ENCODE measurements around the gene PPIF.

The PPIF gene

GRCh38 chr10:79387466-79387973 is 40.3 kb downstream of the PPIF start:
- no peaks in the 10 kb centered on the region for H3K79me1 ChIP-seq (ENCODE audit: low read depth, low read length)
- H3K9me3 ChIP-seq (replicated peaks in 1 of 2; ENCODE audit: control insufficient read depth in 2 of 2, insufficient read depth in 1 of 2, low read depth in 1 of 2, low read length in 2 of 2), result no peaks in the 10 kb centered on the region
- H2BK5ac ChIP-seq (ENCODE audit: low read length), result peak overlapping the region; percentile 66
- H2BK12ac ChIP-seq (ENCODE audit: low read length), result no peak overlapping the region
- H2BK120ac ChIP-seq (ENCODE audit: low read depth, low read length), result no peak overlapping the region
- H2BK15ac ChIP-seq (ENCODE audit: low read length), result no peak overlapping the region
- H3K36me3 ChIP-seq (replicated peaks in 1 of 2; ENCODE audit: control insufficient read depth in 2 of 2, insufficient read depth in 2 of 2, low read length in 2 of 2), result peaks cover 0 to 2% of the 10 kb centered on the region in 2 donors
- H3K27me3 ChIP-seq (ENCODE audit: control insufficient read depth in 3 of 3, insufficient read depth in 3 of 3, low read depth in 1 of 3, low read length in 3 of 3), result no peaks in the 10 kb centered on the region
- H4K91ac ChIP-seq (ENCODE audit: low read depth, low read length, poor library complexity), result no peak overlapping the region
- no CpG with 5 or more reads among the region's 5 CpGs for WGBS, 2 donors (ENCODE audit: extremely low coverage in 2 of 2, insufficient read length in 2 of 2, insufficient replicate concordance in 1 of 2)
- no peak overlapping the region for H3K18ac ChIP-seq (ENCODE audit: low read length)
- H2AFZ ChIP-seq (ENCODE audit: low read length), result no peak overlapping the region
- H3K14ac ChIP-seq (ENCODE audit: low read length), result no peak overlapping the region
- no peak overlapping the region for H3K4ac ChIP-seq (ENCODE audit: low read length)
- no peak overlapping the region for H2AK5ac ChIP-seq (ENCODE audit: low read depth, low read length)
- peaks cover 0 to 1% of the 10 kb centered on the region in 2 donors for H3K4me1 ChIP-seq (ENCODE audit: control insufficient read depth in 2 of 2, insufficient read depth in 1 of 2, low read depth in 1 of 2, low read length in 2 of 2)
- H3K4me2 ChIP-seq (ENCODE audit: insufficient read depth, low read length, poor library complexity, severe bottlenecking), result no peak overlapping the region
- no peak overlapping the region for H3K9ac ChIP-seq (ENCODE audit: low read depth, low read length, poor library complexity)
- H4K8ac ChIP-seq (ENCODE audit: low read depth, low read length), result no peak overlapping the region
- no peak overlapping the region for H3K4me3 ChIP-seq (ENCODE audit: low read length in 2 of 2)
- H3K23ac ChIP-seq (ENCODE audit: low read depth, low read length, poor library complexity), result no peak overlapping the region
- no peak overlapping the region for H3K27ac ChIP-seq (replicated peaks; ENCODE audit: low read length)
- no peak for DNase-seq (ENCODE audit: low spot score)

GRCh38 chr10:79387974-79388850 is 40.9 kb downstream of the PPIF start:
- H2BK15ac ChIP-seq (ENCODE audit: low read length), result no peak overlapping the region
- no peak overlapping the region for H3K27ac ChIP-seq (replicated peaks; ENCODE audit: low read length)
- no peak overlapping the region for H2BK12ac ChIP-seq (ENCODE audit: low read length)
- H3K36me3 ChIP-seq (replicated peaks in 1 of 2; ENCODE audit: control insufficient read depth in 2 of 2, insufficient read depth in 2 of 2, low read length in 2 of 2), result peaks cover 0 to 2% of the 10 kb centered on the region in 2 donors
- no peak for DNase-seq (ENCODE audit: low spot score)
- no peaks in the 10 kb centered on the region for H3K79me1 ChIP-seq (ENCODE audit: low read depth, low read length)
- H3K23ac ChIP-seq (ENCODE audit: low read depth, low read length, poor library complexity), result no peak overlapping the region
- peak overlapping the region; percentile 55 for H3K18ac ChIP-seq (ENCODE audit: low read length)
- no peaks in the 10 kb centered on the region for H3K27me3 ChIP-seq (ENCODE audit: control insufficient read depth in 3 of 3, insufficient read depth in 3 of 3, low read depth in 1 of 3, low read length in 3 of 3)
- WGBS, 2 donors (ENCODE audit: extremely low coverage in 2 of 2, insufficient read length in 2 of 2, insufficient replicate concordance in 1 of 2), result no CpG with 5 or more reads among the region's 11 CpGs
- no peak overlapping the region for H3K4me3 ChIP-seq (ENCODE audit: low read length in 2 of 2)
- H2AK5ac ChIP-seq (ENCODE audit: low read depth, low read length), result no peak overlapping the region
- no peak overlapping the region for H2AFZ ChIP-seq (ENCODE audit: low read length)
- H4K91ac ChIP-seq (ENCODE audit: low read depth, low read length, poor library complexity), result no peak overlapping the region
- no peak overlapping the region for H4K8ac ChIP-seq (ENCODE audit: low read depth, low read length)
- no peak overlapping the region for H3K9ac ChIP-seq (ENCODE audit: low read depth, low read length, poor library complexity)
- peak overlapping the region; percentile 67 for H2BK5ac ChIP-seq (ENCODE audit: low read length)
- H3K4me2 ChIP-seq (ENCODE audit: insufficient read depth, low read length, poor library complexity, severe bottlenecking), result no peak overlapping the region
- no peaks in the 10 kb centered on the region for H3K9me3 ChIP-seq (replicated peaks in 1 of 2; ENCODE audit: control insufficient read depth in 2 of 2, insufficient read depth in 1 of 2, low read depth in 1 of 2, low read length in 2 of 2)
- H3K4me1 ChIP-seq (ENCODE audit: control insufficient read depth in 2 of 2, insufficient read depth in 1 of 2, low read depth in 1 of 2, low read length in 2 of 2), result no peaks in the 10 kb centered on the region
- no peak overlapping the region for H2BK120ac ChIP-seq (ENCODE audit: low read depth, low read length)
- no peak overlapping the region for H3K4ac ChIP-seq (ENCODE audit: low read length)
- H3K14ac ChIP-seq (ENCODE audit: low read length), result no peak overlapping the region

- no peak for DNase-seq (ENCODE audit: low spot score)
- Histone ChIP-seq H3K23ac (ENCODE audit: low read depth, low read length, poor library complexity) (no peak overlapping the region), H3K79me1 (ENCODE audit: low read depth, low read length) (no peaks in the 10 kb centered on the region), H3K9ac (ENCODE audit: low read depth, low read length, poor library complexity) (no peak overlapping the region), H2BK15ac (ENCODE audit: low read length) (no peak overlapping the region), H3K4me3 (ENCODE audit: low read length in 2 of 2) (no peak overlapping the region), H3K27me3 (ENCODE audit: control insufficient read depth in 3 of 3, insufficient read depth in 3 of 3, low read depth in 1 of 3, low read length in 3 of 3) (no peaks in the 10 kb centered on the region), H3K4me1 (ENCODE audit: control insufficient read depth in 2 of 2, insufficient read depth in 1 of 2, low read depth in 1 of 2, low read length in 2 of 2) (no peaks in the 10 kb centered on the region), H4K8ac (ENCODE audit: low read depth, low read length) (no peak overlapping the region), H2BK5ac (ENCODE audit: low read length) (no peak overlapping the region), H2BK120ac (ENCODE audit: low read depth, low read length) (no peak overlapping the region), H3K18ac (ENCODE audit: low read length) (no peak overlapping the region), H3K4ac (ENCODE audit: low read length) (no peak overlapping the region), H3K36me3 (replicated peaks in 1 of 2; ENCODE audit: control insufficient read depth in 2 of 2, insufficient read depth in 2 of 2, low read length in 2 of 2) (peaks cover 0 to 2% of the 10 kb centered on the region in 2 donors), H3K9me3 (replicated peaks in 1 of 2; ENCODE audit: control insufficient read depth in 2 of 2, insufficient read depth in 1 of 2, low read depth in 1 of 2, low read length in 2 of 2) (no peaks in the 10 kb centered on the region), H2AFZ (ENCODE audit: low read length) (no peak overlapping the region), H2BK12ac (ENCODE audit: low read length) (no peak overlapping the region), H3K14ac (ENCODE audit: low read length) (no peak overlapping the region), H3K27ac (replicated peaks; ENCODE audit: low read length) (no peak overlapping the region), H3K4me2 (ENCODE audit: insufficient read depth, low read length, poor library complexity, severe bottlenecking) (no peak overlapping the region), H4K91ac (ENCODE audit: low read depth, low read length, poor library complexity) (no peak overlapping the region), H2AK5ac (ENCODE audit: low read depth, low read length) (no peak overlapping the region)
- WGBS, 2 donors (ENCODE audit: extremely low coverage in 2 of 2, insufficient read length in 2 of 2, insufficient replicate concordance in 1 of 2), result no CpG with 5 or more reads among the region's 2 CpGs
Measured at GRCh38 chr10:79390057-79390456, 42.8 kb downstream of the PPIF start.

GRCh38 chr10:79390551-79391229 is 43.4 kb downstream of the PPIF start:
- H2BK5ac ChIP-seq (ENCODE audit: low read length), result peak overlapping the region; percentile 29
- H3K9me3 ChIP-seq (replicated peaks in 1 of 2; ENCODE audit: control insufficient read depth in 2 of 2, insufficient read depth in 1 of 2, low read depth in 1 of 2, low read length in 2 of 2), result no peaks in the 10 kb centered on the region
- no peak overlapping the region for H3K9ac ChIP-seq (ENCODE audit: low read depth, low read length, poor library complexity)
- H3K27me3 ChIP-seq (ENCODE audit: control insufficient read depth in 3 of 3, insufficient read depth in 3 of 3, low read depth in 1 of 3, low read length in 3 of 3), result no peaks in the 10 kb centered on the region
- H2AK5ac ChIP-seq (ENCODE audit: low read depth, low read length), result no peak overlapping the region
- no peaks in the 10 kb centered on the region for H3K79me1 ChIP-seq (ENCODE audit: low read depth, low read length)
- H2AFZ ChIP-seq (ENCODE audit: low read length), result no peak overlapping the region
- no peak overlapping the region for H4K91ac ChIP-seq (ENCODE audit: low read depth, low read length, poor library complexity)
- H3K36me3 ChIP-seq (replicated peaks in 1 of 2; ENCODE audit: control insufficient read depth in 2 of 2, insufficient read depth in 2 of 2, low read length in 2 of 2), result no peaks in the 10 kb centered on the region
- no CpG with 5 or more reads among the region's 16 CpGs for WGBS, 2 donors (ENCODE audit: extremely low coverage in 2 of 2, insufficient read length in 2 of 2, insufficient replicate concordance in 1 of 2)
- no peak overlapping the region for H3K4ac ChIP-seq (ENCODE audit: low read length)
- DNase-seq (ENCODE audit: low spot score), result no peak
- peak overlapping the region; percentile 8 for H3K18ac ChIP-seq (ENCODE audit: low read length)
- H2BK120ac ChIP-seq (ENCODE audit: low read depth, low read length), result no peak overlapping the region
- no peak overlapping the region for H2BK15ac ChIP-seq (ENCODE audit: low read length)
- H3K4me3 ChIP-seq (ENCODE audit: low read length in 2 of 2), result no peak overlapping the region
- peak overlapping the region; percentile 52 for H3K23ac ChIP-seq (ENCODE audit: low read depth, low read length, poor library complexity)
- H2BK12ac ChIP-seq (ENCODE audit: low read length), result no peak overlapping the region
- H3K27ac ChIP-seq (replicated peaks; ENCODE audit: low read length), result no peak overlapping the region
- no peak overlapping the region for H3K14ac ChIP-seq (ENCODE audit: low read length)
- no peaks in the 10 kb centered on the region for H3K4me1 ChIP-seq (ENCODE audit: control insufficient read depth in 2 of 2, insufficient read depth in 1 of 2, low read depth in 1 of 2, low read length in 2 of 2)
- no peak overlapping the region for H4K8ac ChIP-seq (ENCODE audit: low read depth, low read length)
- no peak overlapping the region for H3K4me2 ChIP-seq (ENCODE audit: insufficient read depth, low read length, poor library complexity, severe bottlenecking)
